DND-41 (cell line): Measurements from ENCODE around the gene CYP11A1.

ENCODE experiments used
- CTCF ChIP-seq: IDR thresholded peaks from 2 replicates; pipeline ENCODE4 v1.5.1; 2012; ENCODE audit warnings: borderline replicate concordance, low read length, moderate library complexity, mild to moderate bottlenecking; ENCODE audit not compliant: poor library complexity, severe bottlenecking; ENCODE audit errors: extremely low read depth
- EZH2 ChIP-seq: IDR thresholded peaks from 3 replicates; pipeline ENCODE4 v1.6.1; 2012; ENCODE audit warnings: borderline replicate concordance, low read depth, mild to moderate bottlenecking, moderate library complexity, low read length, inconsistent platforms; ENCODE audit not compliant: severe bottlenecking

GRCh38 chr15:74362482-74362881 lies 5.0 kb downstream of the CYP11A1 start:
- TF ChIP-seq CTCF, result no peak
- no peak for TF ChIP-seq EZH2
